HUES64 (cell line): ENCODE results near the gene CASP6.

Experiments used
- H3K27ac ChIP-seq: 2 replicates; pipeline ENCODE4 v1.7.0; 2013; ENCODE audit warnings: low read depth, low read length, inconsistent platforms
- H3K27me3 ChIP-seq: 2 replicates; pipeline ENCODE4 v1.6.1; 2013; ENCODE audit warnings: mild to moderate bottlenecking, low read length; ENCODE audit not compliant: insufficient read depth
- H3K36me3 ChIP-seq: 2 replicates; pipeline ENCODE4 v1.6.1; 2013; ENCODE audit warnings: mild to moderate bottlenecking, low read length; ENCODE audit not compliant: insufficient read depth
- H3K4me1 ChIP-seq: 2 replicates; pipeline ENCODE4 v1.6.1; 2013; ENCODE audit warnings: mild to moderate bottlenecking, low read length, moderate library complexity; ENCODE audit not compliant: insufficient read depth
- H3K4me3 ChIP-seq: 2 replicates; pipeline ENCODE4 v1.5.1; 2013; ENCODE audit warnings: mild to moderate bottlenecking, low read length, moderate library complexity
- H3K9ac ChIP-seq: 2 replicates; pipeline ENCODE4 v1.6.1; 2013; ENCODE audit warnings: mild to moderate bottlenecking, low read depth, low read length
- H3K9me3 ChIP-seq: 2 replicates; pipeline ENCODE4 v1.6.1; 2013; ENCODE audit warnings: low read depth, low read length; ENCODE audit not compliant: insufficient read depth
- WGBS: fragments of 150-250, 120-280 bp; methylation state at CpG from one replicate; pipeline ENCODE4 v1.1.7; 2013; ENCODE audit warnings: missing lambda C conversion rate; 5-methylcytosine and 5-hydroxymethylcytosine counted together

CASP6 gene

GRCh38 chr4:109665783-109666485 is 37.3 kb downstream of the CASP6 start:
- Histone ChIP-seq H3K4me1 (peaks cover 11% of the 10 kb centered on the region), H3K27ac (no peak overlapping the region), H3K9me3 (no peaks in the 10 kb centered on the region), H3K27me3 (no peaks in the 10 kb centered on the region), H3K4me3 (no peak overlapping the region), H3K36me3 (no peaks in the 10 kb centered on the region), H3K9ac (no peak overlapping the region)
- 89% methylated on average over 5 of the region's 5 CpGs for WGBS

DNA sequence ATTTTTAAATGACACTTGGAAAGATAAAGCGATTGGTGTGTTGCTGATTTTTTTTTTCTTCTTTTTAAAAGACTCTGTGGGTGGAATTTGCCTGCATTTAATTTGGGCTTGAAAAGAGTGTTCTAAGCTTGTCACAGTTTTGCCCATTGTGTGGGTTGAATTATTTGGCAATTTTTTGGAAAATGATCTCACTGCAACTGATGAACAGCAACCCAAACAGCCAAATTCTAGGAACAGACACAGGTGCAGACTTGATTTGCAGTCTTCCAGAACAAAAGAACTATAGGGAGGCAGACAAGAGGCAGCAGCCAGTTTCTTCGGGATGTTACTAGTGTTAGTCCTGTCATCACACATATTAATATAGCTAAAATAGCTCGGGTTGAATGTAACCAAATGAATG is 40.5 kb downstream of the CASP6 start:
- 66% methylated on average over 2 of the region's 3 CpGs for WGBS
- no peaks in the 10 kb centered on the region for H3K9me3 ChIP-seq

GRCh38 chr4:109662116-109662515 is 41.1 kb downstream of the CASP6 start:
- H3K36me3 ChIP-seq, result no peaks in the 10 kb centered on the region
- no peak overlapping the region for H3K4me3 ChIP-seq
- 81% methylated on average over 2 of the region's 2 CpGs for WGBS
- H3K9me3 ChIP-seq, result no peaks in the 10 kb centered on the region
- no peaks in the 10 kb centered on the region for H3K27me3 ChIP-seq
- no peak overlapping the region for H3K9ac ChIP-seq
- peaks cover 11% of the 10 kb centered on the region for H3K4me1 ChIP-seq
- no peak overlapping the region for H3K27ac ChIP-seq

More for the DNA sequence above, 40.5 kb downstream of the CASP6 start:
- H3K9ac ChIP-seq, result no peak overlapping the region
- no peaks in the 10 kb centered on the region for H3K36me3 ChIP-seq
- H3K4me3 ChIP-seq, result no peak overlapping the region
- peaks cover 11% of the 10 kb centered on the region for H3K4me1 ChIP-seq
- no peak overlapping the region for H3K27ac ChIP-seq
- H3K27me3 ChIP-seq, result no peaks in the 10 kb centered on the region

- Histone ChIP-seq H3K4me3 (no peak overlapping the region), H3K27ac (no peak overlapping the region)
- 76% methylated on average over 4 of the region's 6 CpGs for WGBS
These were observed 44.3 kb downstream of the CASP6 start for GRCh38 chr4:109658871-109659410.

GRCh38 chr4:109657854-109658418 is 45.3 kb downstream of the CASP6 start:
- no peak overlapping the region for H3K4me3 ChIP-seq
- WGBS, result 96% methylated on average over 9 of the region's 9 CpGs

More at GRCh38 chr4:109658871-109659410, 44.3 kb downstream of the CASP6 start:
- Histone ChIP-seq H3K9me3 (no peaks in the 10 kb centered on the region), H3K4me1 (peaks cover 11% of the 10 kb centered on the region), H3K9ac (no peak overlapping the region), H3K36me3 (no peaks in the 10 kb centered on the region), H3K27me3 (no peaks in the 10 kb centered on the region)

GRCh38 chr4:109655396-109655795 is 47.8 kb downstream of the CASP6 start:
- H3K4me3 ChIP-seq, result no peak overlapping the region
- H3K27me3 ChIP-seq, result no peaks in the 10 kb centered on the region
- WGBS, result 70% methylated on average over 6 of the region's 6 CpGs
- no peak overlapping the region for H3K9ac ChIP-seq
- H3K36me3 ChIP-seq, result no peaks in the 10 kb centered on the region
- no peaks in the 10 kb centered on the region for H3K9me3 ChIP-seq
- no peak overlapping the region for H3K27ac ChIP-seq
- H3K4me1 ChIP-seq, result no peaks in the 10 kb centered on the region

More at GRCh38 chr4:109657854-109658418, 45.3 kb downstream of the CASP6 start:
- Histone ChIP-seq H3K36me3 (no peaks in the 10 kb centered on the region), H3K27me3 (no peaks in the 10 kb centered on the region), H3K9ac (no peak overlapping the region), H3K27ac (no peak overlapping the region), H3K9me3 (no peaks in the 10 kb centered on the region), H3K4me1 (peaks cover 4% of the 10 kb centered on the region)

- H3K27me3 ChIP-seq, result no peaks in the 10 kb centered on the region
- H3K4me3 ChIP-seq, result no peak overlapping the region
- no peaks in the 10 kb centered on the region for H3K9me3 ChIP-seq
- H3K36me3 ChIP-seq, result no peaks in the 10 kb centered on the region
- H3K4me1 ChIP-seq, result no peaks in the 10 kb centered on the region
- no peak overlapping the region for H3K9ac ChIP-seq
- WGBS, result 91% methylated on average over 1 of the region's 1 CpG
- no peak overlapping the region for H3K27ac ChIP-seq
These were observed 53.4 kb downstream of the CASP6 start for GRCh38 chr4:109649872-109650271.

DNA sequence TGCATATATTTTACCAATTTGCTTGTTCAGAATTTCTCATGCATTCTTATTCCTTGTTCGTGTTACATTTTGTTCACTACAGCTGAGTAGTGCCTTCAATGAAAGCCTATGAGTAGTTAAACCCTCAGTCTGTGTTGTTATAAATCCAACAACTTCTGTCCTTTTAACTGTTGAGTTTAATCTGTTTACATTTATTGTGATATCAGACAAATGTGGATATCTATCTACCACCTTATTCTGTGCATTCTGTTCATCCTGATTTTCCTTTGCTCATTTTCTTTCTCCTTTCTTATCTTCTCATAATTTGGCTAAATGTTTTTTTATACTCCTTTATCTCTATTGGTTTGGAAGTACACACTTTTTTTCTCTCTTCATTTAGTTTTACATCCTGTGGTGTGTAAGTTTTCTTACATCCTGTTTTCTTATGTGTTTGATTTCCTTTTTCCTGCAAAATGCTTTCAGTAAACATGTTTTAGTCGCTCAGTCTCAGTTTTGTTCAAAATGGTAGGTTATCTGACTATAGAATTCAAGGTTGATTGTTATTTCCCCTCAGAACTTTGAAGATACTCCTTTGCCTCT is 54.2 kb downstream of the CASP6 start:
- 96% methylated on average over 2 of the region's 2 CpGs for WGBS
- Histone ChIP-seq H3K36me3 (no peaks in the 10 kb centered on the region), H3K9ac (no peak overlapping the region), H3K27ac (no peak overlapping the region), H3K4me1 (no peaks in the 10 kb centered on the region), H3K4me3 (no peak overlapping the region), H3K27me3 (no peaks in the 10 kb centered on the region), H3K9me3 (no peaks in the 10 kb centered on the region)

DNA sequence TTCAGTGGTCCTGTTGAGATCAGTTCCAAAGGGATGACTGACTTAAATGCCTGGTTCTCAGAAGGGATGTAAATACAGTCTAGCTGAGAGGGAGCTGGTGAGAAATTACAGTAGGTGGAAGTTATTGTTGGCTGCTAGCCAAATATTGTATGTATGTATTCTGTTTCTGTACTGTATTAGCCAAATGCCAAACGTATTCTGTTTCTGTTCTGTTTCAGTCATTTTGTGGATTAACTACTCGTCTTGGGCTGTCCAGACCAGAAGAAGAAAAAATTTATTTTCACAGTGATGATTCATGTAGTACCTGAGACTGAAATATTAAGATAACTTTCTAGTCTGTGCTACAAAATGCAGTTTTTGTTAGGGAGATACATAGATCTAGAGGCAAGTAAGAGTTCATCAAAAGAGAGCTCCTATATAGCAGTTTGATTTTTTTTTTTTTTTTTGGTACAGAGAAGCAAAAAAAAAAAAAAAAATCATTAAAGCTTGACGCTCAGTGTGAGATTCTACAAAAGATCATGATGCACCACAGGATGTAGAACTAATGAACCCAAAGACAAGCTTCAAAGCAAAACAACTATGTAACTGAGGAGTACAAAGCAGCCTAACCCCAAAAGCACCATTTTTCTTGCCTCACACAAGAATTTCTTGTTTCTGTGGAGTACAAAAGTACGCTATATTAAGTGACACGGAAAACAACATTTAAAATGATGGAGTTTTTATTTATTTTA is 54.8 kb downstream of the CASP6 start:
- Histone ChIP-seq H3K36me3 (no peaks in the 10 kb centered on the region), H3K27ac (no peak overlapping the region), H3K9ac (no peak overlapping the region), H3K4me3 (no peak overlapping the region), H3K4me1 (no peaks in the 10 kb centered on the region), H3K27me3 (no peaks in the 10 kb centered on the region), H3K9me3 (no peaks in the 10 kb centered on the region)
- 87% methylated on average over 3 of the region's 5 CpGs for WGBS

GRCh38 chr4:109645874-109646710 is 57.2 kb downstream of the CASP6 start:
- Histone ChIP-seq H3K36me3 (no peaks in the 10 kb centered on the region), H3K4me1 (peaks cover 11% of the 10 kb centered on the region; the same call in 1 of the 2 replicates), H3K9ac (no peak overlapping the region), H3K4me3 (no peak overlapping the region), H3K27me3 (no peaks in the 10 kb centered on the region), H3K9me3 (no peaks in the 10 kb centered on the region), H3K27ac (no peak overlapping the region)
- WGBS, result 92% methylated on average over 7 of the region's 7 CpGs
